Lower lobe of right lung (tissue), 2 donors: ENCODE data around the gene IFNL1. TPM values are rescaled to one million over a fixed set of nuclear protein-coding genes. Genes with fewer than 3 reads are reported as not detected.
"Not testable (repeated sequence)": the region's sequence is repeated elsewhere in the genome, so short reads cannot be mapped to it uniquely, and the experiment has no call there.

Source experiments
- ATAC-seq, 2 donors: fragments of 200-7000 bp; cut with Tn5 transposase; one replicate each; pipeline ENCODE4 v1.9.1; 2020 to 2022; ENCODE audit warnings: mild to moderate bottlenecking in 2 of 2, moderate library complexity in 2 of 2
- DNase-seq: peaks from one replicate; pipeline ENCODE4 v3.0.0-alpha.2; 2020
- H3K27ac ChIP-seq: fragments of 200-600 bp; one replicate; pipeline ENCODE4 v1.8.0; 2022
- H3K27me3 ChIP-seq: fragments of 200-600 bp; one replicate; pipeline ENCODE4 v1.8.0; 2022; ENCODE audit warnings: low read depth
- H3K36me3 ChIP-seq: fragments of 200-600 bp; one replicate; pipeline ENCODE4 v1.8.0; 2022; ENCODE audit warnings: mild to moderate bottlenecking
- H3K4me1 ChIP-seq: fragments of 200-600 bp; one replicate; pipeline ENCODE4 v1.8.0; 2022
- H3K4me3 ChIP-seq: fragments of 200-600 bp; one replicate; pipeline ENCODE4 v1.8.0; 2022; ENCODE audit warnings: mild to moderate bottlenecking
- H3K9me3 ChIP-seq: fragments of 200-600 bp; one replicate; pipeline ENCODE4 v1.8.0; 2022
- intact Hi-C: fragments of 100-400 bp; cut with DNase I; formaldehyde crosslinking; loops from one replicate; pipeline ENCODE4 v1.11.0; 2022
- total RNA-seq: library from RNA; stranded (reverse); fragmentation: NEBNext Ultra II Directional; extraction: Animal tissue kit (Norgen Biotek cat#: 25700); gene quantifications from one replicate; pipeline ENCODE4 v1.2.1, GENCODE V29; 2021
- TF ChIP-seq, protein P1 (sequence below): fragments of 200-600 bp; IDR thresholded peaks from one replicate; pipeline ENCODE4 v1.8.0; 2022; ENCODE audit warnings: antibody characterized with exemption, mild to moderate bottlenecking
- donor health status: DM: no; HTN: yes; CAD: no; lungs with severe emphysema.

Gene IFNL1
- total RNA-seq, 1 donor from 2014 or later = not detected

DNA sequence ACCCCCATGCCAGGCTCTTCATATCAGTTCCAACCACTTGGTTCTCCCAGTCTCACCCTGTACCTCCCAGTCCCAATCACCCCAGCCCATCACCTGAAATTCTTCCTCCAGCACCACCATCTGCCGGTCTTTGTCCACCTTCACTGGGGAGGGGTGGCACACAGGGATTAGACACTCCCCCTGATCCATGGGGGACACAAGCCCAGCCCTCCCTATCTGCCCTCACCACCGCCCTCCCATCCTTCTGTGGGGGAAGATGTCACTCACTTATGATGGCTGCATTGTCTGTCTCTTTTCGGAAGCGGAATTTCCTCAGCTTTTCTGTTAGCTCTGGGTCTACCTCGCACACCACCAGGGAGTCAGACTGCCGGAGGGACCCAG is 39.0 kb downstream of the IFNL1 start:
- ATAC-seq = peak; percentile 48 to 49
- Histone ChIP-seq H3K4me3 (peak overlapping the region; percentile 66), H3K9me3 (no peaks in the 10 kb centered on the region), H3K27ac (peak overlapping the region; percentile 90), H3K4me1 (peaks cover 19% of the 10 kb centered on the region), H3K27me3 (no peaks in the 10 kb centered on the region), H3K36me3 (peaks cover 13% of the 10 kb centered on the region)
- TF ChIP-seq, protein P1, sequence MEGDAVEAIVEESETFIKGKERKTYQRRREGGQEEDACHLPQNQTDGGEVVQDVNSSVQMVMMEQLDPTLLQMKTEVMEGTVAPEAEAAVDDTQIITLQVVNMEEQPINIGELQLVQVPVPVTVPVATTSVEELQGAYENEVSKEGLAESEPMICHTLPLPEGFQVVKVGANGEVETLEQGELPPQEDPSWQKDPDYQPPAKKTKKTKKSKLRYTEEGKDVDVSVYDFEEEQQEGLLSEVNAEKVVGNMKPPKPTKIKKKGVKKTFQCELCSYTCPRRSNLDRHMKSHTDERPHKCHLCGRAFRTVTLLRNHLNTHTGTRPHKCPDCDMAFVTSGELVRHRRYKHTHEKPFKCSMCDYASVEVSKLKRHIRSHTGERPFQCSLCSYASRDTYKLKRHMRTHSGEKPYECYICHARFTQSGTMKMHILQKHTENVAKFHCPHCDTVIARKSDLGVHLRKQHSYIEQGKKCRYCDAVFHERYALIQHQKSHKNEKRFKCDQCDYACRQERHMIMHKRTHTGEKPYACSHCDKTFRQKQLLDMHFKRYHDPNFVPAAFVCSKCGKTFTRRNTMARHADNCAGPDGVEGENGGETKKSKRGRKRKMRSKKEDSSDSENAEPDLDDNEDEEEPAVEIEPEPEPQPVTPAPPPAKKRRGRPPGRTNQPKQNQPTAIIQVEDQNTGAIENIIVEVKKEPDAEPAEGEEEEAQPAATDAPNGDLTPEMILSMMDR = no peak
- intact Hi-C loops = no loop called here
- DNase-seq = no peak

DNA sequence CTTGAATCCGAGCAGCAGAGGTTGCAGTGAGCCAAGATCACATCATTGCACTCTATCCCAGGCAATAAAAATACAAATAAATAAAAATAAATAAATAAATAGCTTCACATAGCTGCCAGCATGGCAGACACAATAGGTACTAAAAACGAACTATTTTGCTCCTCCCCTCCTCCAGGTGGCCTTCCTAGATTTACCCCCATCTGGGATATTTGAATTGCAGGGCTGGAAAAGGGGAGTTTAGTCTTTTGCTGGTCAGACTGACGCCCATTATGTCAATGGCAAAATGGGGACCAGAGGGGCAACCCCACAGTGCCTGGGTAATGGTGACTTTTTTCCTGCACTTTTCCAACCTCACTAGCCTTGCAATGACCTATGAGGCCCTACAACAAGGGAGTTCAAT is 40.3 kb downstream of the IFNL1 start:
- intact Hi-C loops = no loop called here
- Histone ChIP-seq H3K4me1 (peaks cover 29% of the 10 kb centered on the region), H3K9me3 (no peaks in the 10 kb centered on the region), H3K27me3 (no peaks in the 10 kb centered on the region), H3K36me3 (peaks cover 5% of the 10 kb centered on the region), H3K4me3 (no peak overlapping the region), H3K27ac (peak overlapping the region; percentile 90)
- TF ChIP-seq, protein P1 = no peak
- ATAC-seq = no peak
- DNase-seq = no peak

DNA sequence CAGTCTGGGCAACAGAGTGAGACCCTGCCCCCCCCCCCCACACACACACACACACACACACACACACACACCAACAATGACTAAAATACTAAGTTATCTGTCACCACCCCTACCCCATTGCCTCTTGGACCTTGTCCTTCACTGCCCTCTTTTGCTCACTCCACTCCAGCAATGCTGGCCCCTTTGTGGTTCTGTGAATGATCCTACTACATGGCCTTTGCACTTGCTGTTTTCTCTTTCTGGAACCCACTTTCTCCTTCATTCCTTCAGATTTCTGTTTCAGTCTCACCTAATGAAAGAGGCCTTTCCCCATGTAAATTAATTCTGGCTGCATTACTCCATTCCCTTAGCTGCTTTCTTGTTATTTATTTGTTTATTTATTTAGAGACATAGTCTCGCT is 43.5 kb downstream of the IFNL1 start:
- intact Hi-C loops = no loop called here
- no peak for DNase-seq
- no peak overlapping the region for H3K4me3 ChIP-seq
- no peaks in the 10 kb centered on the region for H3K9me3 ChIP-seq
- H3K36me3 ChIP-seq = no peaks in the 10 kb centered on the region
- ATAC-seq = no peak
- no peak overlapping the region for H3K27ac ChIP-seq
- peaks cover 41% of the 10 kb centered on the region for H3K4me1 ChIP-seq
- TF ChIP-seq, protein P1 = no peak
- no peaks in the 10 kb centered on the region for H3K27me3 ChIP-seq

DNA sequence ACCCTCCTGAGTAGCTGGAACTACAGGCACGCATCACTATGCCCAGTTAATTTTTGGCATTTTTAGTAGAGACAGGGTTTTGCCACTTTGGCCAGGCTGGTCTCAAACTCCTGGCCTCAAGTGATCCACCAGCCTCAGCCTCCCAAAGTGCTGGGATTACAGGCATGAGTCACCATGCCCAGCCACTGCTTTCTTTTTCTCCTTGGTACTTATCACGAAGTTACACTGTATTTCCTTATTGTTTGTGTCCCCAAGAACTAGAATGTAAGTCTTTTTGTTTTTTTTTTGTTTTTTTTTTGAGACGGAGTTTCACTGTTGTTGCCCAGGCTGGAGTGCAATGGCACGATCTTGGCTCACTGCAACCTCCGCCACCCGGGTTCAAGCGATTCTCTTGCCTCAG is 43.9 kb downstream of the IFNL1 start:
- Histone ChIP-seq H3K27ac (peak overlapping the region; percentile 80), H3K4me3 (peak overlapping the region; percentile 2), H3K4me1 (peaks cover 45% of the 10 kb centered on the region)
- intact Hi-C loops, H3K36me3 ChIP-seq, H3K9me3 ChIP-seq, ATAC-seq, H3K27me3 ChIP-seq, DNase-seq: not testable (repeated sequence)

DNA sequence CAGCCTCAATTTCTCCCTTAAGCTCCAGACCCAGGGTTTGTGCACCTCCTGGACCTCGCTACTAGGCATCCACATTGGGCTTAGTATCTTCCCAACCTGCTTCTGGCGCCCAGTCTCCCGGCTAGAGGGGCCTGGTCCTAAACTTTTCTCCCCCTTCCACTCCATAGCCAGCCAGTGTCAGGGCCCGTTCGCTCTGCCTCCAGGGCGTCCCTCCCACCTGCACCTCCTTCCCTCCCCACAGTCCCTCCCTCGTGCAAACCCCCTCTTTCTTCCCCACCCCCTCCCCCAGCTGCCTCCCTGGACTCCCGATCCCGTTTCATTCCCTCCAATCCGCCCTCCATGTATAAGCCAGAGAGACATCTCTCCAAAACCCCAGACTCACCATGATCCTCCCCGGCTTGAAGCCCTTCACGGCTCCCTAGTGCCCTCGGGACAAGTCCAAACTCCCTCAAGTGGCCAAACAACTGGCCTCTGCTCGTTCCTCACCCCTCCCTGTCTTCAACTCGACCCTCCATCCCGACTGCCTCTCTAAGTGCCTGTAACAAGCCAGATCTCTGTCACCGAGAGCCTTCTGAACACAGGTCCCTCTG is 45.0 kb downstream of the IFNL1 start:
- Histone ChIP-seq H3K27ac (peak overlapping the region; percentile 80), H3K27me3 (no peaks in the 10 kb centered on the region), H3K4me3 (peak overlapping the region; percentile 71), H3K36me3 (no peaks in the 10 kb centered on the region), H3K9me3 (no peaks in the 10 kb centered on the region), H3K4me1 (peaks cover 54% of the 10 kb centered on the region)
- intact Hi-C loops = no loop called here
- TF ChIP-seq, protein P1 = no peak
- peak; percentile 59 for DNase-seq
- ATAC-seq = peak; percentile 1 to 20

DNA sequence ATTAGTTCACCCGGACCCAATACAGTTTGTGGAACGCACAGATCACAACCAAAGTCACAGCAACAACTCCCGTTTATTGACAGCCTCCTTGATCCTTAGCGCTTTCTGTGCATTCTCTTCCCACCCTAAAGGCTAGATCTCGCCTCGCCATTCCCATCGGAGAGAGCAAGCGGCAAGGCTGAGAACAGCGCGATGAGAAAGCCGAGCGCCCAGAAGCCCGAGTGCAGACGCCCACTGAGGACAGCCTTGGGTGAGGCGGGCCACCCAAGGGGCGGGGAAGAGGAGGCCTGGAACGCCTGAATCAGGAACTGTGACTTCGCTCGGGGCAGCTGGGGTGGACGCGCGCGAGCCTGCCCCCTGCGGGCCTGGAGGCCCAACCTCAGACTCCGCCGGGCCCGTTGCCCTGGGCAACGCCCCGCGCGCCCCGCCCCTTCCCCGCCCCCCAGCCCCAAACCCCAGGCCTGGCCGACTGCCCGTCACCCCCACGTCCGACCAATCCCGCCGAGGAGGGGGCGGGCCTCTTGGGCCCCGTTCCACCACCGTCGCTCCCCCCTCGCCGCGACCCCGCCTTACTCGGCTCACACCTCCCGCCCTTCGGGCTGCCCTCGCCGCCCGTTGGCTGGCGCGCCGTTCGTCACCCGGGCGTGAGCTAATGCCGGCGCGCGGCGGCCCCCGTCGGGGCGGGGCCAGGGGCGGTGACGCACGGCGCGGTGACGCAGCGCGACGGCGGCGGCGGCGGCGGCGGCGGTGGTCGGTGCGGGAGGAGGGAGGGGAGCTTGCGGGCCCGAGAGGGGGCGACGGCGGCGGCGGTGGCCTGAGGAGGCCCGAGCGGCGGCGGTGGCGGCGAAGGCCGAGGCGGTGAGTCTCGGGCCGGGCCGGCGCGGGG is 45.8 kb downstream of the IFNL1 start, which contains the start of gene SAMD4B:
Gene SAMD4B, plus strand, starts transcription at position 703 of the 886 bp plus-strand sequence. CDS start 14,473 bp downstream, outside the sequence.
- DNase-seq (peak; percentile 100), ATAC-seq (peak; percentile 97 to 98)
- Histone ChIP-seq H3K9me3 (no peaks in the 10 kb centered on the region), H3K4me3 (peak within 1 kb of the TSS; percentile 72), H3K4me1 (peaks cover 49% of the 10 kb centered on the region), H3K36me3 (no peaks in the 10 kb centered on the region), H3K27ac (peak within 1 kb of the TSS; percentile 83), H3K27me3 (no peaks in the 10 kb centered on the region)
- intact Hi-C loops = no loop called here
- TF ChIP-seq, protein P1 = peak; percentile 90
